ENCODE data around the gene ATP13A1.

The ATP13A1 gene

DNA sequence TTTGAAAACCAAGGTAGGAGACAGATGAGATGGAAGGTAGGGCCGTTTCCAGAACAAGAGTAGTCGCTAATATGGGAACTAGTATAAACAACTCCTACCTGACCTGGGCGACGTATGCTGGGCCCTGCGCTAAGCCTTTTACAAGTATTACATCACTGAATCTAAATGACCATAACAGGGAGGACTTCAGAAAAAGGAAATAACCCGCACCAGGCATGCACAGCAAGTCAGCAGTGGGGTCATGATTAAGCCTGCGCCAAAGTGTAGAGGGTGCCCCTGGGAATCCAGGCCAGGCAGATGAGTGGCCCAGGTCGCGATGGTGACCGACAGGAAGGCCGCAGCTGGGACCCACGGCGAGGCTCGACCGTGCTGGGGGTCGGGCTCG is 613 bp downstream of the ATP13A1 start:
- no peak for DNase-seq (ENCODE audit: low read depth)

DNA sequence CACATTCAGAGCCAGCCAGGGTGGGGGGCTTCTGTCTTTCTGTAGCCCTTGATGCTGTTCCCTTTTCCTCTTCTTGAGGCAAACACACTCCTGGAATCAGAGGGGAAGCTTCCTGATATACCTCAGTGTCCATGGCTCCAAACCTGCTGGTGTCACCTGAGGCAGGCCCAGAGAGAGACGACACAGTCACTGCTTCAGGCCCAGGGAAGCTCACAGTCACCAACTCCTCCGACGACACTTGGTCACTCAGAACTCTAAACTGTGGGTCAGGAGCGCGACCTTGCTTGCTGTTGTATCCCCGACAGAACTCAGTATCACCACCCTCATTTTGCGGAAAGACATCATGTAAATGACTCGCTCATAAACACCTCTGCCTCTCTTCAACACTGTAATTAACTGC is 1.1 kb downstream of the ATP13A1 start:
- DNase-seq (ENCODE audit: low read depth): no peak

DNA sequence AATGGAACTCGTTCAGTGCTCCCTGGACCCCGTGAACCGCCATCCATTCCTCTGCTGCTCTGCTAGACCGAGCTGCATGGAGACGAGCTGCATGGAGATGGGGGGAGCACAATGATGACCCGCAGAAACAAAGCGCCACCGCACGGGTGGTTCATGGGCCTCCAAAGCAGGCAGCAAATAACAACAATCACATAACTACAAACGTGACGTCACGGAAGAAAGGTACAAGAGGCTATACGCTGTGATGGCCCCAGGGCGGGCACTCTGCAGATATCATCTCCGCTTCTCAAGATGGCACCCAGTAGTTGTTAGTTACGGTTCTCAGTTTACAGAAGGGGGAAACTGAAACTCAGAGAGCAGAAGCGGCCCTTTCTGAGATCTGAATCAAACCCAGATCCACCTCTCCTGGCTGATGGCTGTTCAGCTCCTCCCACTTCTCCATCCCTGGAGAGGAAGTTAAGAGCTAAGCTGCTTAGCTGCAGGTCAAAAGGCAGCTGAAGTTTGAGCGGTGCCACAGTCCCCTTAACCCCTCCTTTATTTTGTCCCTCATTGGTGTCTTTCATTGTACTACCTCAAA is 1.7 kb downstream of the ATP13A1 start:
- no peak for DNase-seq (ENCODE audit: low read depth)

DNA sequence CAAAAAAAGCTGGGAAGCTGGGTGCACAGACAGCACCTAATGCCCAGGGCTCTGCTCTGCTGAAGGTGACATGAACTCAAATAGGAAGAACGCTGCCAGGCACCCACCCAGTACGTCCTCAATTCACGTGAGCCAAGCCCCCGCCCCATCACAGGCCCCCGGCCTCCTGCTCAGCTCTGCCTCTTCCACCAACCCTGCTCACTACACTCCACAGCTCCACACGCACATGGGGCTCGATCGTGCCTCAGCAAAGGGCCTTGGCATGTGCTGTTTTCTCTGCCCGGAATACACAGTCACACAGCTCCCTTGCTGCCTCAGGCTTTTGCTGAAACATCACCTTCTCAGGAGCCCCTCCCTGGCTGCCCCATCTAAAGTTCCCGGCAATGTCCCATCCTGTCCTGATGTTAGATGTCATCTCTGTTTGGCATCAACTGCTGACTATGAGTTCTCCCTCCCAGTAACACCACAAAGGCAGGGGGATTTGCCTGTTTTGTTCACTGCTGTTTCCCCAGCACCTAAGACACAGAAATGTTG is 2.3 kb downstream of the ATP13A1 start:
- no peak for DNase-seq (ENCODE audit: low read depth)

DNA sequence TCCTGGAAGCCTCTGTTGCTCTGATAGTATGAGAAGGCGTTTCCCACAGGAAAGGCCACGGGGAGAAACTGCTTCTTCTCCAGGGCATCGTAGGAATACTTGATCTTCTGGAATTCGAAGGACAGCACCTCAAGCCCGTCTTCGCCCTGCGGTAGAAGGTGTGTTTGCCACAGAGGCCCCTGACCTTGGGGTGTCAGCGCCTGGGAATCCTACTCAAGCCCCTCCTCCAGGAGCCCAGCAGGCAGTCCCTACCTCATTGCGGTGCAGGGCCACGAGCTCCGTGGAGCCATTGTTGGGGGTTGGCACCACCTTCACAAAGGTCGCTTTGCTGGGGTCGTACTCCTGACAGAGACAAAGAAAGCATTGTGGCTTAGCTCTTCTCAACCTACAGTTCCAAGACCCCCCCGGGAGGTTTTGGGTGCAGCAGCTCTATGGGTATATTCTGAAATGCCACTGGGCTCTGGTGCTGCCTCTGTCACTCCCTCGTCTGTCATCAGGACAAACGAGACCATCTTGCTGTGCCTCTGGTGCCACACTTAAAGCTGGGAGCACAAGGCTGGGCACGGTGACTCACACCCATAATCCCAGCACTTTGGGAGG is 3.7 kb downstream of the ATP13A1 start:
- DNase-seq (ENCODE audit: low read depth): no peak

DNA sequence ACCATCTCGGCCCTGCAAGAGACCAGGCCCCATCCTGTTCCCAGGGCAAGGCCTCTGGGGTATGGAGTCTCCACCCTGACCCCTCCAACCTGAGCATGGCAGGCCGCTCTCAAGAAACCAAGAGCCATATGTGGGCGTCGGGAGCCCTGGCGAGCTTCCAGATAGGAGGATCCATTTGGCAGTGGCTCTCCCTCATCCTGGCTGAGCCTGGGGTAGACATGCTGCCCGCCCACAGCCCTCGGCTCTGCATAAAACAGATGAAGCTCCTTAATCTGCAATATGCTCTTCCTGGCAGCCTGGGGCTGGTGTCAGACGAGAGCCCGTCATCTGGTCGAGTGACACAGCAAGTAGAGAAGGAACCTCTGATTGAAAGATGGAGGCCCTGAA is 6.1 kb downstream of the ATP13A1 start:
- no peak for DNase-seq (ENCODE audit: low read depth)

DNA sequence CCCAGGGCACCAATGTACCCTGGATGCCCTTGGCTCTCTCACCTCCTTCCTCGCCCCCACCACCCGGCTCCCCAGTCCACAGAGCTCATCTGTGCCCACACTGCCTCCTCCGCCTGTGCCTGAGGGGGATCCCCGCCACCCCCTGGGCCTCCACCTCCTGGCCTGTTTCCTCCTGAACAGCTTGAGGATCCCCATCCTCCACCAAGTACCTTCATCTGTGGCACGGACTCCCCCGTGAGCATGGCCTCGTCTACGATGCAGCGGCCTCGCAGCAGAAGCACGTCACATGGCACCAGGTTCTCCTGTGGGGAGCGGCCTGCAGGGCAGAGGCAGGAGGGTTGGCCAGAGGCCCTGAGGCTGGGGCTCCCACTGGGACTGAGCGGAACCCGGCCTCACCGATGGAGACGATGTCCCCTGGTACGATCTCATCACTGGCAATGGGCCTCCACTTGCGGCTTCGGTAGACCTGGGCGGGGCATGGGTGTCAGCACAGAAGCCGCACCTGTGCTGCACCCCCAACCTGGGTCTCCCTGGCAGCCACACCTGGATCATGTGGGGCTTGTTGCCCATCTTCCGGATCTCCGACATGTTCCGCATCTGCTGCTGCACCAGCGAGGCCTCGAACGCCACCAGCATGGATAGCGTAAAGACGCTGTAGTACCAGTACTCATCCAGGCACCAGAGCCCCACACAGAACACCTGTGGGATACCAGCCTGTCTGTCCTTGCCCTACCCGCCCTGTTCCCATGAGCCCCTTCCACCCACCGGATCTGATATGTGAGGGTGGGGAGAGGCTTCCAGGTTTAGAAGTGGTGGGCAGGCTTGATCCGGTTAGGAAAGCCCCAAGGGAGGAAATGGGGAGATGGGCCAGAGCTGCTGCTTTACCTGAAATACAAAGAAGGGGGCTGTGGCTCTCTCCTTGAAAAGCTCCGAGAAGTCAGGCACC is 6.8 kb downstream of the ATP13A1 start:
- no peak for DNase-seq (ENCODE audit: low read depth)

DNA sequence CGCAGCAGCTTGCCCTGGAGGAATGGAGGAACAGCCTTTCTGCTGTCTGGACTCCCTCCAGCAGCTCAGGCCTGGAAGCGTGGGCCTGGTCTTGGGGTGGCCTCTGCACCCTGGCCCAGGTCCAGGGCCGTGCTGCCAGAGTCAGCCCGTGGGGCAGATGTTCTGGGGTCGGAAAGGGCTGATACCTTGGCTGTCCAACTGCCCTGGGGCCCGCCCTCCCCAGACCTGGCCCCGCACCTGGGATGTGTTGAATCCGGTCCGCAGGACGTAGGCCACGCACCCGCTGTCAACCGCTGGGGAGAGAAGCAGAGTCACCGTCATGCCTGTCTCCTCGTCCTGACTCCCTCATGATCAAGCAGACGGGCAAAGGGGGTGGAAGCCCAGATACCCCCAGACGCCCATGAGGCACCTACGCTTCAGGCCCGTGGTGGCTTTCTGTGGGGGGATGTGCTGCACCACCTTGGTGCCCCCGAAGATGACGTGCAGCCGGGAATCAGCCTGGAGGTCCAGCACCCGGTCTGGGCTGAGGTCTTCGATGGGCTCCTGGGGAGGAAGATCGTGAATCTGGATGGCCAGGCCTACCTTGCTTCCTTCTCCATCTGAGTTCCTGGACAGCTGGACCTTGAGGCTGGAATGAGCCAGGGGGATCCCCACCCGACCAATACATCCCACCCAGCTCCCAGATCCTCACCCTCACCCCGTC is 7.7 kb downstream of the ATP13A1 start:
- DNase-seq (ENCODE audit: low read depth): no peak

DNA sequence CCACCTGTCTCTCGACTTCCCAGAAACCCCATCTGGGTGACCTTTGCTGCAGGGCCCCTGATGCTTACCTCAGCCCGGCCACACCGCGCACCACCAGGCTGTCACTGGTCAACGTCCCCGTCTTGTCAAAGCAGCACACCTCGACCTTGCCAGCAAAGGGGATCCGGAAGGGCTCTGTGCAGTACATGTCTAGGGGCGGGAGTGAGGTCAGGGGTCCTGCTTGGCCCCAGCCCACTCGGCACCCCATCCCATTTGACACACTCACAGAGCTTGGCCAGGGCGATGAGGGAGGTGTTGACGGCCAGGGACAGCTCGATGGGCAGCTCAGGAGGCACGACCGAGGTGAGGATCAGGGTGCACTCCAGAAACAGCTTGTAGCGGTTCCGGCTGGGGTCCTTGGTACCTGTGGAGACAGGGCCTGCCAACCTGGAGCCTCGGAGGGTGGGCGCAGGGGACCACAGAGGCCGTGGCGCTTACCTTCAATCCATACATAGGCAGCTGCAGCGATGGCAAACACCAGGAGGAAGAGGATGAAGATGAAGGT is 8.4 kb downstream of the ATP13A1 start:
- DNase-seq (ENCODE audit: low read depth): no peak

DNA sequence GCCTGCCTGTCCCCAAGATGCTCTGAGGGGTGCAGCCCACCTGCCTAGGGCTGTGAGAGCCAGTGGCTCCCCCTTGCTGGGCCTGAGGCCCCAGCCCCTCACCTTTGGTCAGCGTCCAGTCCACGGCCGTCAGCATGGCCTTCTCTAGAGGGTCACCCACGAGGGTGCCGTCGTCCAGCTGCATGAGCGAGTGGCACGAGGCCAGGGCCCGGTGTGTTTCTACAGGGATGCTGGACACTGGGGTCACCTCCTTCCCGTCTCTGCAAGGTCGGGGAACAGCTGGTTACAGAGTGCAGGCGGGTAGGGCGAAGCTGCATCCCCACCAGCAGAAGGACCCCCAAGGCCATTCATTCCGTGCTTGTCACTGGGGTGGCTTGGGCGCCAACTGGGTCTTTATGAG is 9.0 kb downstream of the ATP13A1 start:
- DNase-seq (ENCODE audit: low read depth): no peak

DNA sequence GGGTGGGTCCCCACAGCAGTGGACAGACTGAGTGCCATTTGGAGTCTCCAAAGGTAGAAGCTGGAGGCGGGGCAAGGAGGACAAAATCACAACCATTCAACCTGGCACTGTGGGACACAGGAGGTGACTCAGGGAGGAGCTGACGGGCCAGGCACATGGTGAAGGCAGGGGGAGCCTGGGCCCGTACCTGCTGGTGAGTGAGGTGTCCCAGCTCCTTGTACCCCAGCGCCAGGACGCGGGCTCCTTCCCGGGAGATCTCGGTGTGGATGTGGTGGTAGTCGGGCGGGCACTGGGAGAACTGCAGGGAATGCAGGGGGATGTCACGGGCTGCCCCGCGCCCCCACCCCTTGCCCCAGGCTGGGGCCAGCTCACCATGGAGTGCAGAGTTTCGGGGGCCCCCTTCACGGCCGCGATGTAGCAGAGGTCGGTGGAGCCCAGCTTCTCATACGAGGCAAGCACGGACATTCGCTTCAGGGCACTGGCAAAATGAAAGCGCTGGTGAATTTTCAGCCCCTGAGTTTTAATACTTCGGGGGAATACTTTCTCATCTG is 9.8 kb downstream of the ATP13A1 start:
- no peak for DNase-seq (ENCODE audit: low read depth)

DNA sequence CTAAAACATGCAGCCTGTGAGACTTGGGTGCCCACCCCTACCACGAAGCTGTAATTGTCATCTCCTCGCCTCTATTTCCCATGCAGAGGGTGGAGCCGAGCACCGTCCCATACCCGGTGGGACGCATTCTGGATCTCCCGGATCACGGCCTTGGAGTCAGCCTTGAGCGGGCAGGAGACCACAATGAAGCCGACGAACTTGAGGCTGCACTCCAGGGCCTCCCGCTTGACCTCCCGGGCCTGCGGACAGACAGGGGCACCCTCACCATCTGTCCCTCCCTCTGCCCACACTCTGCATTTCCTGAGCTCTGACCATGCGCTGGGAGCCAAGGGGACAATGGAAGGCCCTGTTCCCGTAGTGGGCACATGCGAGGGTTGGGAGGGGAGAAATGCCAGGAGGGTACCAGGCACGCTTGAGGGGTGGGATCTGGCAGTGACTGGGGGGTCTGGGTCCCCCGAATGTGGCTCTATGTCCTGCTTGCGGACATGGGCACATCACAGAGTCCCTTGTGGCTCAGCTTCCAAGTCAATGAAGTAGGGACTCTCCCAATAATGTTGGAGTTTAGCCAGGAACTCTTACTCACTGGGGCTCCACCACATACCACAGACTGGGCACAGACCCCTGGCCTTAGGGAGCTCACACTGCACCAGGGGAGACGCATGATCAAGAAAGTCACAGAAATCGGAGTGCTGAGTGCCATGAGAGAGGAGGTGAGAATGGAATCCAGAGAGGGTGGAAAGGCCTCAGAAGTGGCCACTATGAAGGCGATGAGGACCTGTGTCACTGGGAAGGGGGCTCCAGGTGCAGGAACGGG is 10.8 kb downstream of the ATP13A1 start:
- DNase-seq (ENCODE audit: low read depth): no peak

DNA sequence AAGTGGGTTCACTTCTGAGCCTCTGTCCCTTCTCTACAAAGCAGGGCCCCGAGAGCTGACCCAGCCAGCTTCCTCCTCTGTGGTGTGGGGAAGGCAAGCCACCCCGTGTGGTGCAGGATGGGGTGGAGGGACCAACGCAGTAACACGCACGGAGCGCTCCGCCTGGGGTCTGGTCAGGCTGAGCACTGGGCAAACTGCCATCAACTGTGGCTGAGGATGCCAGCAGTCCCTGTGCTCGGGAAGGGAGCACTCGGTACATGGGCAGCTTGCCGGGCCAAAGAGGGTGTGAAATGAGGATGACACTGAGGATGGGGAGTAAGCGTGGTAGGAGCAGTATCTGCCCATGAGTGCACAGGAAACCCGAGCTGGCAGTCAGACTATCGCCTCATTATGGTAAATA is 12.4 kb downstream of the ATP13A1 start:
- no peak for DNase-seq (ENCODE audit: low read depth)

DNA sequence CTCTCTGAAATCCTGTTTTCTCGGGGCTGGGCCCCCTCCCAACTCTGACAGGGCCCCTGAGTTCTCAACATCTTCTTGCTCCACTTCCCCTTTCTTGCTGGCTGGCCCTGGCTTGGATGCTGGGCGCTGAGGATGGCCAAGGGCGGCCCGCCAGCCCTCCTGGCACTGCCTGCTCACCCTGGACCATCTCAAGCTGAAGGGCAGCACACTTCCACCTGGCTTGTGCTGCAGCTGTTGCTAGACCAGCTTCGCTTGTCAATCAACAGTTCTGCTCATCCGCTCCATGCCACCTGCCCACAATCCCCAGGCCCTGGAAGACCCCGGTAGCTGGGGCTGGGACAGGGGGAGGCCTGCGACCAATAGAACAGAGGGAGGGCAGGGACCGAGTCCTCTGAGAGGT is 13.1 kb downstream of the ATP13A1 start:
- DNase-seq (ENCODE audit: low read depth): no peak

DNA sequence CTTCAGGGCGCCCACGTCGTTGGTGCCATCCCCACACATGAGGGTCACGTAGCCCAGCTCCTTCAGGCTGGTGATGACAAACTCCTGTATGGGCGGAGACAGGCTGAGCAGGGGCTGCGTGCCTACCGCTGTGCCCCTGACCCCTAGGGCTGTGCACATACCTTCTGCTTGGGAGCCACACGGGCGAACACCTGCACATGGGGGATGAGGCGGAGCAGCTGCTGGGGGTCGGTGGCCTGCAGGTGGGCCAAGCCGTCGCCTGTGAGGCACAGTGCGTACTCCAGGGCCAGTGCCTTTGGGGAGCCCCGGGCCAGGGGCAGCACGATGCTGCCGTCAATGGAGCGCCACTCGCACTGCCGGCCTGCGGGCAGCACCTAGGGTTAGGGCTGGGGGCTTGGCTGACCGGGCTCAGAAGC is 13.9 kb downstream of the ATP13A1 start:
- no peak for DNase-seq (ENCODE audit: low read depth)

DNA sequence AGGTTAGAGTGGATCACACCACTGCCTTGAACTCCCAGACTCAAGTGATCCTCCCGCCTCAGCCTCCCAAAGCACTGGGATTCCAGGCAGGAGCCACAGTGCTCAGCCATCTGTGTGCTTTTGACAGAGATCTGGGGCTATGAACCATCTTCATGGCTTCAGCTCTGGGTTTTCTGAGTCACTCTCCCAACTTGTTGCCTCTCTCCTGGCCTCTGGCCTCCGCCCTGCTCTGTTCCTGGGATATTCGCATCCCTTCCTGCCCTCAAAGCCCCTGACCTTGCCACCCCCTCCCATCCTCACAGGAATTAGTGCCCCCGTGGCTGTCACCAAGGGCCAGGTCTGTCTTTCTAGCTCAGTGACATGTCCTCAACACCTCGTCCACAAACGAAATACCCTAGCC is 14.3 kb downstream of the ATP13A1 start:
- DNase-seq (ENCODE audit: low read depth): no peak

DNA sequence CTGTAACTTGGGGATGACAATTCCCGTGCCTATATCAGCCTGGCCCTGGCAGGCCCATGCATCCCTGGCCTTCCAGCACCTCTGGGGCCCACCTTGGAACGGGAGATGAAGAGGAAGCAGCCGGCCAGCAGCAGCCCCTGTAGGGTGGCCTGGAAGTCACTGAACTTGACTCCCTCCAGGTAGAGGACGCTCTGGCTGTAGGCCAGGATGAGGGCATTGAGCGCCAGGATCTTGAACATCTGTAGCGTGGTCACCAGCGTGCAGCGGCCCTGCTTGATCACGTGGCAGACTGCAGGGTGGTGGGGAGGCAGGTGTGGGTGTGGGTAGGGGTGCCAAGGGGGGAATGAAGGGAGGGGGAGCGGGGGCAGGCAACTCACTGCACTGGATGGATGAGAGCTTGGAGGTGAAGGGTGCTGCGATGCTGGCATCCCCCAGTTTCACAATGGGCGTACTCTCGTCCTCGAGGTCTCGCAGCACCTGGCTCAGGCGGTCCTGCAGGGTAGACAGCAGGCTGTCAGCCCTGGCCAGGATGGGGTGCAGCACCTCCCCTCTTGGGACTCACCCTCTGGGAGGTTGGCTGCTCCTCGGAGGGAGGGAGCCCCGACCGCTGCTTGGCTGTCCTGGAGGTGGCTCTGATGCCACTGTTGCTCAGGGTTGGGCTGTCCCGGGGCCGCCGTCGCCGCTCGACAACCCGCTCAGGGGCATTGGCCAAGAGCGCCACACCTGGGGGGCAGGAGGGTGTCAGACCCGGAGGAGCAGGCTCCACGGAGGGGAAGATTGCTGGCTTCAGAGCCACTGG is 16.2 kb downstream of the ATP13A1 start:
- no peak for DNase-seq (ENCODE audit: low read depth)

DNA sequence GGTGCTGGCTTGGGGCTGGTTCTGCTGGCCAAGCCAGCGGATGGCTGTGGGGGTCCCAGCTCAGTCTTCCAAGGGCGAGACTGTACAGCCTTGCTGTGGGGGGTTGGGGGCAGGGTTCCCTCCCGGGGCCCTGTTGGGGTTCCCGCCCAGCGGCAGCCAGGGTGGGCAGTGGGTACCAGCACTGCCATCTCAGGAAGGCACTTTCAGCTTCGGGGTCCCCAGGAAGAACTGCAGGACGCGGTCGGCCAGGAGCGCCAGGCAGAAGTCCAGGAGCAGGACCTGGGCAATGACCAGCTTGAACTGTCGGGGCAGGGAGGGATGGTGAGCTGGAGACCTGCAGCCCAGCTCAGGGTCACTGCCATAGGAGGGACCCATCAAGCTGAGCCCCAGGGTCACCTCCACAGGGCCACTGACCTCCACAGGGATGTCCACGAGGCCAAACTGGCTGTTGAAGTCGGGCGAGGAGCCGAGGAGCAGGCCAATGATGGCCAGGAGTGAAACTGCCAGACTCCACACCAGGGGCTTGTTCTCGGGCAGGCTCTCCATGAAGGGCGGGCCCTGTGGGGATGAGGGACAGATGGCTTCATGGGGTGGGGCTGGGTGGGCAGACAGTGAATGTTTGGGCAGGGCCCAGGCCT is 18.1 kb downstream of the ATP13A1 start:
- no peak for DNase-seq (ENCODE audit: low read depth)

DNA sequence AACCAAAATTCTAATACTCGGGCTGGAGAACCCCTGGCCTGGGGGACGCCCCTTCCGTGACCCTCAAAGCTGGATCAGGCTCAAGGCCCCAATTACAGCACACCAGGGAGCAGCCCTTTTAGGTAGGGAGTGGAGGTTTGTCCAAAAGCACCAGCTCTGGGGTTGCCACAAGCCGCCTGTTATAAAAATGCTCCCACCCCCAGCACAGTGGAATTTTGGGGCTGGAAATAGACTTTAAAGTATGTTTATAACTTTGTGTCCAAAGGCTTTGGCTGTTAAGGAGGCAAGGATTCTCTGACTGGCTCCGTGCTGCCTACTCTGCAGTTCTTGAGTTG is 19.5 kb downstream of the ATP13A1 start:
- no peak for DNase-seq (ENCODE audit: low read depth)

Data from HS-27A (cell line).